Ovary (tissue), 3 donors: ENCODE data around the gene PPIL6.

Experiments
- CTCF ChIP-seq, 3 donors: fragments of 450-650 bp in 2 of 3; fragments of 200-600 bp in 1 of 3; IDR thresholded peaks; one replicate each; pipeline versions ENCODE4 v1.5.1 to v1.8.0; 2016 to 2022; ENCODE audit warnings: antibody characterized with exemption in 3 of 3, mild to moderate bottlenecking in 1 of 3
- EP300 ChIP-seq: sonication (generic); formaldehyde crosslinking; IDR thresholded peaks from one replicate; pipeline ENCODE4 v1.6.1; 2017; ENCODE audit warnings: antibody characterized with exemption
- POLR2A ChIP-seq: fragments of 450-650 bp; IDR thresholded peaks from one replicate; pipeline ENCODE4 v1.6.1; 2017; ENCODE audit warnings: antibody characterized with exemption, mild to moderate bottlenecking, moderate library complexity
- donor health status: DM: no; HTN: no; CAD: no.

DNA sequence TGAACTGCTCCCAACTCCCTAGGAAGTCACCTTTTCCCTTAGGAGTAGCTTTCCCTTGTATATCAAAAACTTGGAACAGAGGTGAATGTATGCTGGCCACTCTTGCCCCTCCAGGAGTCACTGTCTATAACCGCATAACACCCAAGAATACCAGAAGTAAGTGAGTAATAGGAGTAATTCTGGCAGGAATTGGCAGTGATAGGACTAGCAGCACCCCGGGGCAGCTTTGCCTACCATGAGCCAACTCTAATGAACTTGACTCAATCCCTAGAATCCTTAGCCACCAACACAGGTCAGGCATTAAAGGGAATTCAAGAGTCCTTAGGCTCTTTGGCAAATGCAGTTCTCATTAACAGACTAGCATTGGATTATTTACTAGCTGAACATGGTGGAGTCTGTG, 29.4 kb downstream of the PPIL6 start:
- no peak for TF ChIP-seq CTCF (IDR thresholded peaks at IDR 0.05)
- TF ChIP-seq POLR2A, result no peak
- TF ChIP-seq EP300, result no peak
